ENCODE data around the gene NOC4L. TPM values are rescaled to one million over a fixed set of nuclear protein-coding genes. Genes with fewer than 3 reads are reported as not detected.

The NOC4L gene
- total RNA-seq, 1 donor from 2014 or later, result 17.8 TPM

GRCh38 chr12:132108211-132108832, 35.9 kb upstream of the NOC4L start:
- Mint-ChIP-seq H3K4me3 (ENCODE audit: unreplicated experiment) (no peak overlapping the region), H3K36me3 (ENCODE audit: unreplicated experiment) (no peaks in the 10 kb centered on the region), H3K27me3 (ENCODE audit: unreplicated experiment) (no peaks in the 10 kb centered on the region), H3K9me3 (ENCODE audit: unreplicated experiment) (no peaks in the 10 kb centered on the region), H3K27ac (ENCODE audit: unreplicated experiment) (no peak overlapping the region), H3K4me1 (ENCODE audit: low read depth, unreplicated experiment) (peaks cover 1% of the 10 kb centered on the region)
- TF ChIP-seq, protein P1, sequence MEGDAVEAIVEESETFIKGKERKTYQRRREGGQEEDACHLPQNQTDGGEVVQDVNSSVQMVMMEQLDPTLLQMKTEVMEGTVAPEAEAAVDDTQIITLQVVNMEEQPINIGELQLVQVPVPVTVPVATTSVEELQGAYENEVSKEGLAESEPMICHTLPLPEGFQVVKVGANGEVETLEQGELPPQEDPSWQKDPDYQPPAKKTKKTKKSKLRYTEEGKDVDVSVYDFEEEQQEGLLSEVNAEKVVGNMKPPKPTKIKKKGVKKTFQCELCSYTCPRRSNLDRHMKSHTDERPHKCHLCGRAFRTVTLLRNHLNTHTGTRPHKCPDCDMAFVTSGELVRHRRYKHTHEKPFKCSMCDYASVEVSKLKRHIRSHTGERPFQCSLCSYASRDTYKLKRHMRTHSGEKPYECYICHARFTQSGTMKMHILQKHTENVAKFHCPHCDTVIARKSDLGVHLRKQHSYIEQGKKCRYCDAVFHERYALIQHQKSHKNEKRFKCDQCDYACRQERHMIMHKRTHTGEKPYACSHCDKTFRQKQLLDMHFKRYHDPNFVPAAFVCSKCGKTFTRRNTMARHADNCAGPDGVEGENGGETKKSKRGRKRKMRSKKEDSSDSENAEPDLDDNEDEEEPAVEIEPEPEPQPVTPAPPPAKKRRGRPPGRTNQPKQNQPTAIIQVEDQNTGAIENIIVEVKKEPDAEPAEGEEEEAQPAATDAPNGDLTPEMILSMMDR (IDR thresholded peaks at IDR 0.05; ENCODE audit: partially characterized antibody, unreplicated experiment), result no peak
- DNase-seq, result no peak

DNA sequence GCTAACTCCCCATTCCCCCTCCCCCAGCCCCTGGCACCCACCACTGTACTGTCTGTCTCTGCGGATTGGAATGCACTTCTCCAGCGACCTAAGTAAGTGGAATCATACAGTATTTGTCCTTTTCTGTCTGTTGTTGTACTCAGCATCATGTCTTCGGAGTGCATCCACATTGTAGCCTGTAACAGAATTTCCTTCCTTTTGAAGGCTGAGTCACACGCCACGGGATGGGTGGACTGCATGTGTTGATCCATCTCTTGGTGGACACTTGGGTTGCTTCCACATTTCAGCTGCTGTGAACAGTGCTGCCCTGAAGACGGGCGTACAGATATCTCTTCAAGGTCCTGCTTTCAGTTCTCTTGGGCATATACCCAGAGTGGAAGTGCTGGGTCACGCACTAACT, 34.5 kb upstream of the NOC4L start:
- H3K4me1 Mint-ChIP-seq (ENCODE audit: low read depth, unreplicated experiment), result peaks cover 1% of the 10 kb centered on the region
- TF ChIP-seq, protein P1 (IDR thresholded peaks at IDR 0.05; ENCODE audit: partially characterized antibody, unreplicated experiment), result no peak
- DNase-seq, result no peak
- H3K27me3 Mint-ChIP-seq (ENCODE audit: unreplicated experiment), result no peaks in the 10 kb centered on the region
- no peaks in the 10 kb centered on the region for H3K36me3 Mint-ChIP-seq (ENCODE audit: unreplicated experiment)
- no peak overlapping the region for H3K27ac Mint-ChIP-seq (ENCODE audit: unreplicated experiment)
- H3K4me3 Mint-ChIP-seq (ENCODE audit: unreplicated experiment), result no peak overlapping the region
- H3K9me3 Mint-ChIP-seq (ENCODE audit: unreplicated experiment), result no peaks in the 10 kb centered on the region

DNA sequence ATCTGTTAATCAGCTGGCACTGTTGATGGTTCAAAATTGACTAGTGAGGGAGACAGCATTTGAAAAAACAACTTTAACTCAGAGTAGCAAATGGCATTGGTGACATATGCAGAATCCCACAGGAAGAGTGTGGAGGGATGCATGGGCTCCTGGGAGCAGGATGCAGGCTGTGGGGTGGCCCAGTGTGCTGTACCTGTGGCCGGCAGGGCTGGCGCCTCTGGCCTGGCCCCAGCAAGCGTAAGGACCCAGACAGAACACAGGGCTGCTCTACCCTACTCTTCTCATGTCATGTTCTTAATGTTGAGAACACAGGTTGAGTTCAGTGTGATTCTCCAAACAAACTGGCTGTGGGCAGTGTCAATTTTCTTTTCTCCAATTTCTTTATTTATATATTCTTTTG, 33.6 kb upstream of the NOC4L start:
- Mint-ChIP-seq H3K36me3 (ENCODE audit: unreplicated experiment) (no peaks in the 10 kb centered on the region), H3K27me3 (ENCODE audit: unreplicated experiment) (no peaks in the 10 kb centered on the region), H3K27ac (ENCODE audit: unreplicated experiment) (no peak overlapping the region), H3K4me3 (ENCODE audit: unreplicated experiment) (no peak overlapping the region), H3K4me1 (ENCODE audit: low read depth, unreplicated experiment) (peaks cover 1% of the 10 kb centered on the region), H3K9me3 (ENCODE audit: unreplicated experiment) (no peaks in the 10 kb centered on the region)
- TF ChIP-seq, protein P1 (IDR thresholded peaks at IDR 0.05; ENCODE audit: partially characterized antibody, unreplicated experiment), result no peak
- DNase-seq, result no peak

DNA sequence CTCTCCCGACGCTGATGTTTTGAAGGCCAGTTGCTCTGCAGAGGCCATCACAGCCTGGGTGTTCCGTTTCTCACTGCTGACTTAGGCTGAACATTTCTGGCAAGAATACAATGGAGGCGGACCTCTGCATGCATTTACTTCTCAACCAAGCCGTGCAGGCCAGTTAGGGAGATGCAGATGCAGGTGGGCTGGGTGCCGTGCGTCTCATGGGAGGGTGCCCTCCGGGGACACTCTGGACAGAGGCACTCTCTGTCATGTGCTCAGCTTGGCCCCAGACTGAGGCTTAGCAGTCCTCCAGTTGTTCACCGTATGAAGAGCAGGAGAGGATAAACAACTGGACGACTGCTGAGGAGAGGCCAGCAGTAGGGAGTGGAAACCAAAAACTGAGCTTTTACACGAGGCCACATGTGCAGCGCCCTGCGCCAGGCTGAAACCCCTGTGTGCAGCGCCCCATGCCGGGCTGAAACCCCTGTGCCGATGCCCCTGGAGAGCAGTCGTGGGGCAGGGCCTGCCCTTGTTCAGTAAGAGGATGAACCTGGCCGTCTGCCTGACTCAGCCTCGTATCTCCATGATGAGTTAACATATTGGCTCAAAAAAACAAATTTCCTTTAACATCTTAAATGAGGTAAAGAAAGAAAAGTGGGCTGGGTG, 32.5 kb upstream of the NOC4L start:
- TF ChIP-seq, protein P1 (IDR thresholded peaks at IDR 0.05; ENCODE audit: partially characterized antibody, unreplicated experiment), result no peak
- no peaks in the 10 kb centered on the region for H3K9me3 Mint-ChIP-seq (ENCODE audit: unreplicated experiment)
- no peak overlapping the region for H3K4me3 Mint-ChIP-seq (ENCODE audit: unreplicated experiment)
- H3K4me1 Mint-ChIP-seq (ENCODE audit: low read depth, unreplicated experiment), result peaks cover 1% of the 10 kb centered on the region
- H3K27me3 Mint-ChIP-seq (ENCODE audit: unreplicated experiment), result no peaks in the 10 kb centered on the region
- no peaks in the 10 kb centered on the region for H3K36me3 Mint-ChIP-seq (ENCODE audit: unreplicated experiment)
- H3K27ac Mint-ChIP-seq (ENCODE audit: unreplicated experiment), result no peak overlapping the region
- DNase-seq, result no peak

DNA sequence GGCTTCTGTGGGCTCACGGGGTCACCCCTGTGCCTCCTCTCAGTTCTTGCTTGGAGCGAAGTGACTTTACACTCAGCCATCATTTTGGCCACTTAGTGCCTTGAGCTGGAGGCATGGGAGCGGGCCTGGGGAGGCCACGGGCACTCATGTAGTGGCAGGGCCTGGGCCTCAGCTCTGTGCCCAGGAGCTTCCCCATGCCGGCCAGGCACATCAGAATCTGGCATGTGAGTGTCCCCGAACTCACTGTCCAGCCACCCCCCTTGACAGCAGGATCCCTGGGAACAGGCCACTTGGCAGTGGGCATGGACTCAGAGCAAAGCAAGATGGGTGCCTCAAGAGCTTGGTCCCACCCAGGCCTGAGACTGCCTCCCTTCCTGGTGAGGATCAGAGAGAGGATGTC, 29.6 kb upstream of the NOC4L start:
- DNase-seq, result no peak
- peaks cover 2% of the 10 kb centered on the region for H3K9me3 Mint-ChIP-seq (ENCODE audit: unreplicated experiment)
- no peaks in the 10 kb centered on the region for H3K36me3 Mint-ChIP-seq (ENCODE audit: unreplicated experiment)
- TF ChIP-seq, protein P1 (IDR thresholded peaks at IDR 0.05; ENCODE audit: partially characterized antibody, unreplicated experiment), result no peak
- no peak overlapping the region for H3K27ac Mint-ChIP-seq (ENCODE audit: unreplicated experiment)
- H3K4me1 Mint-ChIP-seq (ENCODE audit: low read depth, unreplicated experiment), result no peaks in the 10 kb centered on the region
- H3K27me3 Mint-ChIP-seq (ENCODE audit: unreplicated experiment), result no peaks in the 10 kb centered on the region
- no peak overlapping the region for H3K4me3 Mint-ChIP-seq (ENCODE audit: unreplicated experiment)
